Bronchial epithelial cell (primary cell): Measurements from ENCODE around the gene UPB1. TPM values are rescaled to one million over a fixed set of nuclear protein-coding genes. Genes with fewer than 3 reads are reported as not detected.
A peak's percentile ranks its signal among the peaks of the same experiment; 100 is the strongest.

ENCODE experiments used
- DNase-seq: peaks from one replicate; pipeline ENCODE4 v3.0.0-alpha.2; 2010; ENCODE audit warnings: low read depth
- FAIRE-seq: peaks from 2 replicates; lab custom pipeline; 2011; peaks lifted over from hg19 to GRCh38; lab: Jason Lieb, UNC
- H3K27me3 ChIP-seq: 2 replicates; pipeline ENCODE4 v1.5.1; 2011; ENCODE audit warnings: low read length; ENCODE audit not compliant: control insufficient read depth, insufficient read depth
- H3K36me3 ChIP-seq: 2 replicates; pipeline ENCODE4 v1.5.1; 2011; ENCODE audit warnings: low read length; ENCODE audit not compliant: control insufficient read depth, insufficient read depth
- H3K4me3 ChIP-seq: 2 replicates; pipeline ENCODE4 v1.5.1; 2011; ENCODE audit warnings: mild to moderate bottlenecking, low read depth, low read length, control low read depth
- total RNA-seq: library from RNA; depleted of rRNA; stranded (reverse); fragments of >200 nt; gene quantifications from 2 replicates; pipeline ENCODE4 v1.2.1, GENCODE V29; 2014
- TF ChIP-seq, protein P1 (sequence below): IDR thresholded peaks from 2 replicates; pipeline ENCODE4 v1.5.1; 2011; ENCODE audit warnings: mild to moderate bottlenecking, moderate library complexity, low read length, control low read depth, inconsistent platforms; ENCODE audit not compliant: insufficient read depth, severe bottlenecking

Gene UPB1
- total RNA-seq, 1 donor from 2014 or later = not detected

DNA sequence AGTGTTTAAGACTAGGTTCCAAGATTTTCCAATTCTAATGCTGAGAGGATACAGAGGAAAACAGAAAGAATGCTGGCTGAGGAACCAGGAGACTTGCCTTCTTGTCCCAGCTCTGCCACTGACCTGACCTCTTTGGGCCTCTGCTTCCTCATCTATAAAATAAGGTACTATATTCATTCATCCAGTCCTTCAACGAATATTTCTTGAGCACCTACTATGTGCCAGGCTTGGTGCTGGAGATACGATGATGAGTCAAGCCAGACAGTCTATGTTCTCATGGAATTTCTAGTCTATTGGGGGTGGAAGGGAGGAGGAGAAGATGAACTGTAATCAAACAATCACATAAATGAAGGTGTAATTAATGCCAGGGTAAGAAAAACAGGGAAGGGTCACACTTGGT, 27.8 kb upstream of the UPB1 start:
- FAIRE-seq = no peak
- Histone ChIP-seq H3K27me3 (no peaks in the 10 kb centered on the region), H3K4me3 (no peak overlapping the region), H3K36me3 (no peaks in the 10 kb centered on the region)
- no peak for DNase-seq
- TF ChIP-seq, protein P1, sequence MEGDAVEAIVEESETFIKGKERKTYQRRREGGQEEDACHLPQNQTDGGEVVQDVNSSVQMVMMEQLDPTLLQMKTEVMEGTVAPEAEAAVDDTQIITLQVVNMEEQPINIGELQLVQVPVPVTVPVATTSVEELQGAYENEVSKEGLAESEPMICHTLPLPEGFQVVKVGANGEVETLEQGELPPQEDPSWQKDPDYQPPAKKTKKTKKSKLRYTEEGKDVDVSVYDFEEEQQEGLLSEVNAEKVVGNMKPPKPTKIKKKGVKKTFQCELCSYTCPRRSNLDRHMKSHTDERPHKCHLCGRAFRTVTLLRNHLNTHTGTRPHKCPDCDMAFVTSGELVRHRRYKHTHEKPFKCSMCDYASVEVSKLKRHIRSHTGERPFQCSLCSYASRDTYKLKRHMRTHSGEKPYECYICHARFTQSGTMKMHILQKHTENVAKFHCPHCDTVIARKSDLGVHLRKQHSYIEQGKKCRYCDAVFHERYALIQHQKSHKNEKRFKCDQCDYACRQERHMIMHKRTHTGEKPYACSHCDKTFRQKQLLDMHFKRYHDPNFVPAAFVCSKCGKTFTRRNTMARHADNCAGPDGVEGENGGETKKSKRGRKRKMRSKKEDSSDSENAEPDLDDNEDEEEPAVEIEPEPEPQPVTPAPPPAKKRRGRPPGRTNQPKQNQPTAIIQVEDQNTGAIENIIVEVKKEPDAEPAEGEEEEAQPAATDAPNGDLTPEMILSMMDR = no peak

- H3K4me3 ChIP-seq = no peak overlapping the region
- no peaks in the 10 kb centered on the region for H3K27me3 ChIP-seq
- FAIRE-seq (peak; percentile 40), DNase-seq (no peak)
- TF ChIP-seq, protein P1 = no peak
- no peaks in the 10 kb centered on the region for H3K36me3 ChIP-seq
Measured at GRCh38 chr22:24471570-24471969, 23.6 kb upstream of the UPB1 start.

DNA sequence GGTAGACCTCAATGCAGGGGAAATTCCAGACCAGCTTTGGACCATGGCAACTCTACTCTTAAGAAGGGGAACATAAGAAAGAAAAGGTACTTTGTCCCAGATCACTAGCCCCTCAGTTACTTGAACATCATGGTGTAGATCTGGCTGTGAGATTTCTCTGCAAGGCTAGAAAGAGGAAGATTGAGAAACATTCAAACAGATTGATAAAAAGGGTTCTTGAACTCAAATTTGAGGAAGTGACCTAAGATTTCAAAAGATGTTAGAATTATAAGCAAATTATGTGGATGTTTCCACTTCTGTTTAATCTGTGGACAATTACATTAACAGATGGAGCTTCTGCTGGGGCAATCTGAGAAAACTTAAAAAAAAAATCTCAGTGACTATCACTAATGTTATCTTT, 21.8 kb upstream of the UPB1 start:
- Histone ChIP-seq H3K4me3 (no peak overlapping the region), H3K27me3 (no peaks in the 10 kb centered on the region), H3K36me3 (no peaks in the 10 kb centered on the region)
- DNase-seq (no peak), FAIRE-seq (no peak)
- TF ChIP-seq, protein P1 = no peak

DNA sequence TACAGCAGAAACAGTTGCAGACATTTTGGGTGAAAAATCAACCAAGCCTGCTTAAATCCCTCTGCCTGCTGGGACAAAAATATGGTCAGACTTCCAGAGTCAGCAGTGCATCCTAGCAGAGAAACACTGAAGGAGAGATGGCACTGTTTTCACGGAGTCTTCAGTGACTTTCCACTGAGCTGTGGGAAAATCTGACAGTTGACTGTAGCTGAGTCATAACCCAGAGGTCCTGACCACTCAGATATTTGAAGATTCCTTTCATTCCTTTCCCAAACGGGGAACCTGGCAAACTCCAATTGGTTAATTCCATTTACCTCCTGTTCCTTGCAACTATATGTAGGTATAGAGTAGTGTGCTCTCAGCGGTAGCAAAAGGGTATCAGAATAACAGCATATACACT, 20.9 kb upstream of the UPB1 start:
- Histone ChIP-seq H3K36me3 (no peaks in the 10 kb centered on the region), H3K27me3 (no peaks in the 10 kb centered on the region), H3K4me3 (no peak overlapping the region)
- FAIRE-seq (no peak), DNase-seq (peak; percentile 60)
- TF ChIP-seq, protein P1 = no peak

DNA sequence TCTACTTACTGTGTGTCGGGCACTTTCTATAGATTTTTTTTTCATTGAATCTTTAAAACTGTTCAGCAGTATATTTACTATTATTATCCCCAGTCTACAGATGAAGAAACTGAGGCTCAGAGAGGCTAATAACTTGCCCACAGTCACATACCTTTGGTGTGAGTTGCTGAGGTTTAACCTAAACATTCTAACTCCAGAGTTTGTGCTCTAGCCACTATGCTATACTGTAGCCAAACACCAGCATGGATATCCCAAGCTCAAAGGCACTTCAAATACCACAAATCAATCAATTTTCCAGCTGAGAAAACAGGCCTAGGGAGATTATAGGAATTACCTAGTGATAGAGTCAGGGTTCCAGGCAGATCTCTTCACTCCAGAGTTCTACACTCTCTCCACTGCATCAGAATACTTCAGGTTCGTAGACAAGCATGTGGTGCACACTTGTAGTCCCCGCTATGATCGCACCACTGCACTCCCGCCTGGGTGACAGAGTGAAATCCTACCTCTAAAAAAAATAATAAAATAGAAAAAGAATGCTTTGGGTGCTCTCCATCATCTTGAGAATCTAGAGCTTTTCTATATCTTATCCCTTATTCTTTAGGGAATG, 20.4 kb upstream of the UPB1 start:
- FAIRE-seq (no peak), DNase-seq (no peak)
- Histone ChIP-seq H3K4me3 (no peak overlapping the region), H3K36me3 (no peaks in the 10 kb centered on the region), H3K27me3 (no peaks in the 10 kb centered on the region)
- TF ChIP-seq, protein P1 = no peak

- no peaks in the 10 kb centered on the region for H3K27me3 ChIP-seq
- no peak overlapping the region for H3K4me3 ChIP-seq
- DNase-seq (no peak), FAIRE-seq (no peak)
- H3K36me3 ChIP-seq = no peaks in the 10 kb centered on the region
- TF ChIP-seq, protein P1 = no peak
Measured at GRCh38 chr22:24481641-24482040, 13.5 kb upstream of the UPB1 start.
